ENCODE measurements around the gene PPP1R11. TPM values are rescaled to one million over a fixed set of nuclear protein-coding genes. Genes with fewer than 3 reads are reported as not detected.

PPP1R11 gene
- total and polyA plus RNA-seq, 2 of the 13 experiments (the other 11 are each of a cell fraction or from before 2014, with no cell fraction given), result 32.1 to 58.9 TPM

- TF ChIP-seq ZNF607 (CRISPR knock-in tag; IDR thresholded peaks at IDR 0.05; ENCODE audit: borderline replicate concordance), result peak; percentile 68
- TF ChIP-seq NKX3-1 (CRISPR knock-in tag; IDR thresholded peaks at IDR 0.05), result no peak
- TF ChIP-seq FOXP1 (IDR thresholded peaks at IDR 0.05), result peak; percentile 73
- peak; percentile 61 for TF ChIP-seq FOXP1 (CRISPR knock-in tag; IDR thresholded peaks at IDR 0.05)
- TF ChIP-seq NR2F2 (IDR thresholded peaks at IDR 0.05; ENCODE audit: borderline replicate concordance, low read depth), result peak; percentile 69; the same call in 1 of the 2 replicates
- TF ChIP-seq SAP130 (CRISPR knock-in tag; IDR thresholded peaks at IDR 0.05; ENCODE audit: low read depth), result peak; percentile 99
- TF ChIP-seq ZNF329 (CRISPR knock-in tag; IDR thresholded peaks at IDR 0.05; ENCODE audit: low read depth), result peak; percentile 81; the same call in 1 of the 2 replicates
- peak; percentile 65; the same call in 1 of the 2 replicates for TF ChIP-seq IRF9 (CRISPR knock-in tag; IDR thresholded peaks at IDR 0.05; ENCODE audit: borderline replicate concordance)
- TF ChIP-seq ZNF678 (CRISPR knock-in tag; IDR thresholded peaks at IDR 0.05), result peak; percentile 63; the same call in 1 of the 2 replicates
- peak; percentile 22; the same call in 1 of the 2 replicates for TF ChIP-seq ZNF317 (CRISPR knock-in tag; IDR thresholded peaks at IDR 0.05)
- no peak for TF ChIP-seq TFDP1 (CRISPR knock-in tag; IDR thresholded peaks at IDR 0.05; ENCODE audit: borderline replicate concordance)
- peak; percentile 71 for TF ChIP-seq DRAP1 (CRISPR knock-in tag; IDR thresholded peaks at IDR 0.05)
- TF ChIP-seq NRL (CRISPR knock-in tag; IDR thresholded peaks at IDR 0.05; ENCODE audit: borderline replicate concordance), result peak; percentile 67; the same call in 1 of the 2 replicates
- peak; percentile 93 for TF ChIP-seq ZBTB40 (IDR thresholded peaks at IDR 0.05)
- TF ChIP-seq ZBTB40 (CRISPR knock-in tag; IDR thresholded peaks at IDR 0.05), result peak; percentile 51
- no peak; the same call in 1 of the 2 replicates for TF ChIP-seq SIX1 (CRISPR knock-in tag; IDR thresholded peaks at IDR 0.05; ENCODE audit: borderline replicate concordance)
- TF ChIP-seq GTF2F1 (IDR thresholded peaks at IDR 0.05; ENCODE audit: low read length), result no peak
- 0 out of 2 replicates have a peak, but pooled peaks have one; percentile 53 for TF ChIP-seq ZNF451 (CRISPR knock-in tag; IDR thresholded peaks at IDR 0.05)
- no peak for TF ChIP-seq MTA3 (CRISPR knock-in tag; IDR thresholded peaks at IDR 0.05)
Observed at GRCh38 chr6:30066577-30067459, at the start of gene PPP1R11 (continued).
